NCI-H345 (cell line): ENCODE results near the gene RAPGEF2.
"Not testable (repeated sequence)": the region's sequence is repeated elsewhere in the genome, so short reads cannot be mapped to it uniquely, and the experiment has no call there.

Experiments used
- DNase-seq: peaks from one replicate; lab custom pipeline; 2025; lab: John Stamatoyannopoulos, UW

RAPGEF2 gene

GRCh38 chr4:159370286-159370685 lies 267.4 kb downstream of the RAPGEF2 start:
- DNase-seq = no peak

DNA sequence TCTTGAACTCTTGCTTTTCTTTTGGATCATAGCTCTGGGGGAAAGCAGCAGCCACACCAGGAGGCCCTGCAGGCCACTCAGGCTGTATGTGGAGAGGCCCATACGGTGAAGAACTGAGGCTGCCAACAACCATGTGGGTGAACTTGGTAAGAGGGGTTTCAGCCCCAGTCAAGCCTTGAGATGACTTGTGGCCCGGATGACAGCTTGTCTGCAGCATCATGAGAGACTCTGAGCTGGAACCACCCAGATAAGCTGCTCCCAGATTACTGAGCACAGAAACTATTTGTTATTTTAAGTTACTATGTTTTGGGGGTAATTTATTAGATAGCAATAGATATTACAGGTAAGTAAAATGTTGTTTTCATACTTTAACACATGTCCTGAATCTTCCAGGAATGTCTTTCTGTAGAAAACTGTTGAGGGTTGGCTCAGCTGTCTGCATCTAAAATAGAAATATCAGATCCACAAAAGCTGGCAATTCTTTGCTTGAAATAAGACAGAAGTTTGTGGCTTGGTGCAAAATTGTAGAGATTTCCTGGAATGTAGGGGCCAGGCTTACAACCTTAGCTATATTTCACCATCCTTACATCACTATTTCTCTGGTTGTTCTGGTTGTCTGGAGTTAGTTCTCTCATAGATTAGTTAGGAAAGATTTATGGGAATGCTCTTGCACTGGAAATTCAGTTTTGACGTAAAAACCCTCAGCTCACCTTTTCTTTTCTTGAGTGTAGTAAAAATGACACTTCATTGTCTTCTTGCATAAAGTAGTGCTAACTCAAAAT lies 272.1 kb downstream of the RAPGEF2 start:
- no peak for DNase-seq

- DNase-seq = no peak
These were observed 273.4 kb downstream of the RAPGEF2 start for GRCh38 chr4:159376289-159376688.

DNA sequence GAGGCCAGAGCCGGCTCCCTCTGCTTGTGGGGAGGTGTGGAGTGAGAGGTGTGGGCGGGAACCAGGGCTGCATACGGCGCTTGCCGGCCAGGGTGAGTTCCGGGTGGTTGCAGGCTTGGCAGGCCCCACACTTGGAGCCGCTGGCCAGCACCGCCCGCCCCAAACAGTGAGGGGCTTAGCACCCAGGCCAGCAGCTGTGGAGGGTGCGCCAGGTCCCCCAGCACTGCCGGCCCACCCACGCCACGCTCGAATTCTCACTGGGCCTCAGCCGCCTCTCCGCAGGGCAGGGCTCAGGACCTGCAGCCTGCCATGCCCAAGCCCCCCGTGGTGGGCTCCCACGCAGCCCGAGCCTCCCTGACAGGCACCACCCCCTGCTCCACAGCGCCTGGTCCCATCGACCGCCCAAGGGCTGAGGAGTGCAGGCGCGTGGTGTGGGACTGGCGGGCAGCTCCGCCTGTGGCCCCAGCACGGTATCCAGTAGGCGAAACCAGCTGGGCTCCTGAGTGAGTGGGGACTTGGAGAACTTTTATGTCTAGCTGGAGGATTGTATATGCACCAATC lies 275.3 kb downstream of the RAPGEF2 start:
- no peak for DNase-seq

- not testable (repeated sequence) for DNase-seq
These were observed 276.2 kb downstream of the RAPGEF2 start for GRCh38 chr4:159379064-159379463.

DNA sequence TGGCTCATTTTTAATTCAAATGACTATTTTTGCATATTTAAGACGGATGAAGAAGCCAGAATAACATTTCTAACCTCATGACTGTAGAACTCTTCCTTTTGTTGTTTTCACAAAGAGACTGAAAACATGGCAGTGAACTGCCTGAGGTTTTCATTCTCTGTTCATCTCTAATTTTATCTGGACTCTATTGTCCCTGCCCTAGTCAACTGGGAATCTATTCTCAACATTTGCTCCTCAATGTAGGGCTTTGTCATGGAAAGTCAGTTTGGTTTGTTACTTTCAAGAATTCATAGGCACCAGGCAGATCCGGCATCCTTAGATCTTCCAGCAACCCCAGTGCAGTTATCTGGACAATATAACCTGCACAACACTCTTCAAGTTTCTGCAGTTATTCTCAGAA lies 277.0 kb downstream of the RAPGEF2 start:
- no peak for DNase-seq

DNA sequence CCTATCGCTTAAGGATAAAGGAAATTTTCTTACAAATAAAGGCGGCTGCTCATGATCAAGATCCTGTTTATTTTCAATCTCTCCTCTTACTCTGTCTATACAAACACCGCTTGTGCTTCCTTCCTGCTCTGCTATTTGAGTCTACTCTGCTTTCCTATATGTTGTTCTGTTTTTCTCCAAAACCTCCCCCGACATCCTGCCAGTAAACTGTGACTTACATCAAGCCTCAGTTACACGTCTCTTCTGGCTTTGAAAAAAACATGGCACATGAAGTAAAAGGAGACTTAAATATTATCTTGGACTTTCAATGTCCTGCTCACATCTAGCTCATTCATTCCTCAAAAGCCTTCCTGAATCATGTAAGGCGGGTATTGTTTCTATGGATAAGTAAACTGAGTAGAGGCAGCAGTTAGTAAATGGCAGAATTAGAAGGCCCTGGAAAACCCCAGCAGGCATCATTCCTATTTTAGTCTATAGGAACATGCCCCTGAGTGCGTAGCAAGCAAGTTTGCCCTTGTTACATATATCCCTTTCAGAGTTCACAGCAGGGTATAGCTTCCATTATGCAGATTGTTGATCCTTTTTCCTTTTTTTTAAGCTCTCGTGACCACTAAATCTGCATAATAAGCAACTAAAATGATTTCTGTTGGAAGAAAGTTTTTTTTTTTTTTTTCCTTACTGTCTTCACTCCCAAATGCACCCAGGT lies 280.1 kb downstream of the RAPGEF2 start:
- DNase-seq = no peak

DNA sequence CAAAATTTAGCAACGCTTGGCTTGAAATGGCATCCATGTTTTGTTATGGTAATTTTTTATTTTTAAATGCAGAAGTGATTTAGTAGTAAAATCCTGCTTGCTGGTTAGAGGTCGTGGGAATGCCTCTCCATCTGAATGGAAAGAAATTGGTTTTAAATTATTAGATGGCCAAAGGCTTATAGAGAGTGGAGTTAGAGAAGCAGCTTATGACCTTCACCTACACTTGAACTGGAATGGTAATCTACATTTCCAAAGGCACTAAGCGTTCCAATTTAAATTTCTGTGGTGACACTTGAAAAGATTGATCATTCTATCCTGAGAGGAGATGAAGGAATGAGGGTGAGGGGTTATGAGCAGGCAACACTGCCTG lies 280.7 kb downstream of the RAPGEF2 start:
- DNase-seq = no peak

DNA sequence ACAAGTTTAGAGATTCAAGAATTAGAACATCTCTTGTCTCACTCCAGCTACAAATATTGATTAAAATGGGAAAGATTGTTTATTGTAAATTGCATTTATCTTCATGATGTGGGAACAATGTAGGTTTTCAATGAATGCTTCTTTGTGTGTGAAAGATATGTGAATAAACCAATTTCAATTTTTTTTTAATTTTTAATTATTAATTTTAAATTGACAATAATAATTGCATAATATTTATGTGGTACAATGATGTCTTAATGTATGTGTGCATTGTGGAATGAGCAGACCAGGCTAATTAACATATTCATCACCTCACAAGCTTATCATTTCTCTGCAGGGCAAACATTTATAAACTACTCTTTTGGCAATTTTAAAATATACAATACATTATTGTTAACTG lies 281.1 kb downstream of the RAPGEF2 start:
- DNase-seq = no peak

DNA sequence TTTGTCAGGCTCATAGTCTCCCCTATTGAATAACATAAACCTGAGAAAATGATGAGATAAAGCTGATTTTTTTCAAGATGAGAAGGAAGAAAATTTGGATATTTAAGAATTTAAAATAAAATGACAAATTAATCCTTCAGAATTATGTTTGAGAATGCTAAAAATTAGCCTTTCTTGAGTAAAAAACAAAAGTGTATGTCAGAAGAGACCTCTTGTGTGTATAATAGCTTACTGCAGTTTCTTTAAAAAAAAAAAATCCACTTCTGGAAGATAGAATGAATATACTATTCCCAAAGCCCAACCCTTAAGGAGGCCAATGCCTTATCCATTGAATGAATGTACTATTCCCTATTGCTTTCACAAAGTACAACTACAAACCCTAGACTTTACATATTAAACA lies 281.8 kb downstream of the RAPGEF2 start:
- DNase-seq = no peak

GRCh38 chr4:159386620-159387019 lies 283.7 kb downstream of the RAPGEF2 start:
- no peak for DNase-seq

GRCh38 chr4:159389756-159390155 lies 286.9 kb downstream of the RAPGEF2 start:
- DNase-seq = no peak

- DNase-seq = no peak
These were observed 287.8 kb downstream of the RAPGEF2 start for GRCh38 chr4:159390648-159391047.

GRCh38 chr4:159395693-159396092 lies 292.8 kb downstream of the RAPGEF2 start:
- DNase-seq = no peak

DNA sequence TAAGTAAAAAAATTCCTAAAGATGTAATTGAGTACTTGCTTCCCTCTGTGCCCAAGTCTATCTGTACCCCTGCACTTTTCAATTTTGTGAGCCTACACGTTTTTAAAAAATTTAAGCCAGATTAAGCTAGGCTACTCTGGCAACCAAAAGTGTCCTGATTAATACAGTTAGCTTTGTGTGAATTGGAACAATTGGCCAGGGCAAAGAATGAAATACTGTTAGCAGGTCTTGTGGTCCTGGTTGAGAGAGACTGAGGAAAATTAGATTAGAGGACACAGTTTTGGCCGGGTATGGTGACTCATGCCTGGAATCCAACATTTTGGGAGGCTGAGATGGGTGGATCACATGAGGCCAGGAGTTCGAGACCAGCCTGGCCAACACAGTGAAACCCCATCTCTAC lies 293.3 kb downstream of the RAPGEF2 start:
- no peak for DNase-seq

DNA sequence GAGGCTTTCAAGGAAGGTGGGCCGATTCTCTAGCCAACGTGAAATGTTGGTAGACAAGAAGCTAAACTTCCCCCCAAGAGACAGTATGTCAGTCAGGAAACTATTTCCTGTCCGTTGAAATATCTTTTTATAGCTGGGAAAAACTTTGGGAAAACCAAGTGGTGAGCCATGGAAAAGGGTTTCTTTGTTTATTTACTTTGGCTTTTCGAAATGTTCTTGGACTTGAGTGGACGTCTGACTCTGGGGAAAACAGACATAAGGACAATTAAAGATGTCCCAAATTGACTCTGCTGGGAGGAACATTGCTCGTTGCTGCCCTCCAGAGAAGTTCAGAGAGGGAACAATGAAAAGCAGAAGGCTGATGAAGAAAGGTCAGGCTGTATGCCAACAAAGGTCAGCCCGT lies 295.4 kb downstream of the RAPGEF2 start:
- DNase-seq = no peak

- DNase-seq = no peak
These were observed 297.8 kb downstream of the RAPGEF2 start for GRCh38 chr4:159400558-159401225.

DNA sequence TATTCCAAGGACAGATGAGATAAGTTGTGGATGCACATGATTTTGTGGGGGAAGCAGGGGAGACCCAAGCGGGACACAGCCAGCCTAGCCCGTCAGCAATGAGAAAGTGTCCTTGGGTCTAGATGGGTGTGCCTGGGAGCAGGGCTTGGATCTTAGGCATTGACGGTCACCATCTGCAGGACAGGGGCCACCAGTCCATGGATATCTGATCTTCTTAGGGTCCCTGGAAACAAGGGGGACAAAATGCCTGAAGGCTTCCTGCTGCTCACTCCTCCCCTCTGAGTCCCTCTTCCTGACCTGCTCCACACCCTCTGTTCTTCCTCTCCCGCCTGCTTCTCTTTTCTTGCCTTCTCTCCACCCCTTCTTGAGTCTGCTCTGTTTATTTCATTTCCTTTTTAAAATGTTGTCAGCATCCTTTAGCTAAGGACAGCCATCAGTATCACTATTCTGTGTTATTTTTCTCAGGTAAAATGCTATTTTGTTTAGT lies 298.4 kb downstream of the RAPGEF2 start:
- DNase-seq = no peak

- no peak for DNase-seq
These were observed 299.0 kb downstream of the RAPGEF2 start for GRCh38 chr4:159401791-159402380.
